ENCODE data around the gene MRPS25.

The MRPS25 gene

DNA sequence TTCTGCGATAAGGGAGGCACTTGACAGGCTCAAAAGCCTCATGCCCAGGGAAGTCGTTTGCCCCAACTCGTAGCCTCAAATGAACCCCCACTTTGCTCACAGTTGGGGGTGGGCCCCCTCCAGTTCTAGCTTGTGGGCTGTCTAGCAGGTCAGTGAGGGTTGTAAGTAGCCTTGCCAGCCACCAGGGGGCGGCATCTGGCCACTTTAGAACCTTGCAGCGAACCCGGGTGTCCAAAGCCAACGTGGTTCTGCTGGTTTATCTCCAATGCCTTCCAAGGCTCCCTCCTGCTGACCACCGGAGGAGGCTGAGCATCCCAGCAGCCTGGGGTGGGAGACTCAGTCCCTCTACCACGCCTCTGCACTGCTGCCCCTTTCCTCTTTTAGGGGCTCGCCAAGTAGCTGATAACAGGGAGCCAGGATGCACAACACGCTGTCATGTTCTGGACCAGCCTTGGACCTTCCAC lies 43.0 kb upstream of the MRPS25 start:
- CTCF ChIA-PET: interaction anchor here (0.6 to 1.4 kb wide), 10 partner anchors 9 to 297 kb away, joined by 3 to 6 read pairs (median 3); partner anchors contain the start of gene RBSN
- DNase-seq (ENCODE audit: extremely low spot score): peak; percentile 88
- POLR2A ChIA-PET: interaction anchor here (1.8 to 1.9 kb wide), 2 partner anchors 9 to 97 kb away, joined by 7 to 8 read pairs; partner anchors contain the start of genes CAPN7 and RBSN
- TF ChIP-seq SUZ12 (IDR thresholded peaks at IDR 0.05) (no peak), ARNT (IDR thresholded peaks at IDR 0.05) (no peak), FOXM1 (IDR thresholded peaks at IDR 0.05; ENCODE audit: borderline replicate concordance) (no peak), ELF4 (IDR thresholded peaks at IDR 0.05) (no peak), FOXK2 (IDR thresholded peaks at IDR 0.05) (no peak), FOXA1 (IDR thresholded peaks at IDR 0.05) (no peak), NFRKB (IDR thresholded peaks at IDR 0.05) (no peak), TARDBP (IDR thresholded peaks at IDR 0.05) (no peak)
- TF ChIP-seq, protein P1, sequence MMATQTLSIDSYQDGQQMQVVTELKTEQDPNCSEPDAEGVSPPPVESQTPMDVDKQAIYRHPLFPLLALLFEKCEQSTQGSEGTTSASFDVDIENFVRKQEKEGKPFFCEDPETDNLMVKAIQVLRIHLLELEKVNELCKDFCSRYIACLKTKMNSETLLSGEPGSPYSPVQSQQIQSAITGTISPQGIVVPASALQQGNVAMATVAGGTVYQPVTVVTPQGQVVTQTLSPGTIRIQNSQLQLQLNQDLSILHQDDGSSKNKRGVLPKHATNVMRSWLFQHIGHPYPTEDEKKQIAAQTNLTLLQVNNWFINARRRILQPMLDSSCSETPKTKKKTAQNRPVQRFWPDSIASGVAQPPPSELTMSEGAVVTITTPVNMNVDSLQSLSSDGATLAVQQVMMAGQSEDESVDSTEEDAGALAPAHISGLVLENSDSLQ (IDR thresholded peaks at IDR 0.05): no peak

DNA sequence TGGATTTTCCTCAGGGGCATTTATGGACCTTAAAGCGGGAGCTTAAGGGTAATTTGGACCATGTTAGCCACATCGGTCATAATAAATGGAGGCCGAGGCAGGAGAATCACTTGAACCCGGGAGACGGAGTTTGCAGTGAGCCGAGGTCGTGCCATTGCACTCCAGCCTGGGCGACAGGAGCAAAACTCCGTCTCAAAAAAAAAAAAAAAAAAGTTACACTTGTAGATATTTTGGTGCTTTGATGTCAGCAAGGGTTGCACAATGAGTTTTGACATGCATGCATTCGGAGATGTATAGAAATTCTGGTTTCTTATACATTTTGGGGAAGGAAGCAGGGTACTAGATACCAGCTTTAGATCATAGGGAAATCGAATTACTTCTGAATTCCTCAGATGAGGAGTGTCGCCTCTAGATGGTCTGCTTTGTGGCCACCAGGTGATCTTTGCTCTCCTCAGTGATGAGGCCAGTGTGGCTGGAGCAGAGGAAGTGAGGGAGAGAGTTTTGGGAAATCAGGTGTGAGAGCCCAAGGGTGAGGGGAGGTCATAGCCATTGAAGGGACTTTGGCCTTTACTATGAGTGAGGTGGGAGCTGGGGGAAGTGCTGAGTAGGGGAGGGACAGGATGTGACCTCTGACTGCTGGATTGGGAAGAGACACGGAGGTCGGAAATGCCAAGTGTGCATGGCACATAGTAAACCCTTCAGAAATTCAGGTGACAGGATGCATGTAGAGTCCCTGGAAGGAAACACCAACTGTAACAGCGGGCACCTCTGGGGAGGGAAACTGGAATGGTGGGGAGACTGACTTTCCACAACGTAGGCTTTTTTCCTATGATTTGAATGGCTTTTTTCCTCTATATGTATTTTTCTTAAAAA lies 42.2 kb upstream of the MRPS25 start:
- no peak for TF ChIP-seq FOXA1 (IDR thresholded peaks at IDR 0.05)
- no peak for TF ChIP-seq HDGF (IDR thresholded peaks at IDR 0.05; ENCODE audit: borderline replicate concordance)
- TF ChIP-seq SP1 (IDR thresholded peaks at IDR 0.05): no peak
- TF ChIP-seq TARDBP (IDR thresholded peaks at IDR 0.05): no peak
- no peak for TF ChIP-seq CTBP1 (IDR thresholded peaks at IDR 0.05; ENCODE audit: borderline replicate concordance)
- TF ChIP-seq FOXM1 (IDR thresholded peaks at IDR 0.05; ENCODE audit: borderline replicate concordance): no peak
- no peak for TF ChIP-seq BHLHE40 (IDR thresholded peaks at IDR 0.05; ENCODE audit: borderline replicate concordance)
- no peak for TF ChIP-seq L3MBTL2 (conservative IDR thresholded peaks at IDR 0.05)
- TF ChIP-seq NFRKB (IDR thresholded peaks at IDR 0.05): no peak
- no peak for TF ChIP-seq ARNT (IDR thresholded peaks at IDR 0.05)
- no peak for TF ChIP-seq SUZ12 (IDR thresholded peaks at IDR 0.05)
- TF ChIP-seq ELF4 (IDR thresholded peaks at IDR 0.05): no peak
- TF ChIP-seq FOXK2 (IDR thresholded peaks at IDR 0.05): no peak
- TF ChIP-seq LEF1 (IDR thresholded peaks at IDR 0.05; ENCODE audit: borderline replicate concordance): no peak
- CTCF ChIA-PET: interaction anchor here (0.6 to 1.4 kb wide), 7 partner anchors 11 to 462 kb away, joined by 3 to 8 read pairs (median 4); no protein-coding TSS in a partner anchor
- DNase-seq (ENCODE audit: extremely low spot score): no peak
- POLR2A ChIA-PET: interaction anchor here (1.8 to 1.9 kb wide), 2 partner anchors 8 to 98 kb away, joined by 7 to 8 read pairs; partner anchors contain the start of genes CAPN7 and RBSN

DNA sequence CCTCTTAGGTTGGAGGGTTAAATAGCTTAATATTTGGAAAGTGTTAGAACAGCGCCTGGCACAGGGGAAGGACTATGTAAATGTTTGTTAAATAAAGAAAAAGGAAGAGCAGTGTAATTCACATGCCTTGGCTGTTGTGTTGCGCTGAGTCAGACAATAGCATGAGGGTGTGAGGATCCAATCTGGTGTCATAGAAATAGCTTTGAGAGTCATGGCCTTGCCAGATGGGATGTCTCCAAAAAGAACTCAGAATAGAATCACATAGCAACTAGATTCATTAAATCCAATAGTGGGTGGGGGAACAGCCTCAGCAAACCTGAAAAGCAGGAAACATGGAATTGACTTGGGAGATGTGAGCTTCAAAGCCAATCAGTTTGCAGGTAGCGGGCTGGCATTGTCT lies 37.7 kb upstream of the MRPS25 start:
- DNase-seq (ENCODE audit: extremely low spot score): no peak
- ChIA-PET CTCF (no interaction called here), POLR2A (no interaction called here)
- TF ChIP-seq, protein P1 (IDR thresholded peaks at IDR 0.05): no peak
- TF ChIP-seq SP1 (IDR thresholded peaks at IDR 0.05) (no peak), SUZ12 (IDR thresholded peaks at IDR 0.05) (no peak), FOXK2 (IDR thresholded peaks at IDR 0.05) (no peak), TARDBP (IDR thresholded peaks at IDR 0.05) (no peak), ARNT (IDR thresholded peaks at IDR 0.05) (no peak), FOXA1 (IDR thresholded peaks at IDR 0.05) (no peak)

DNA sequence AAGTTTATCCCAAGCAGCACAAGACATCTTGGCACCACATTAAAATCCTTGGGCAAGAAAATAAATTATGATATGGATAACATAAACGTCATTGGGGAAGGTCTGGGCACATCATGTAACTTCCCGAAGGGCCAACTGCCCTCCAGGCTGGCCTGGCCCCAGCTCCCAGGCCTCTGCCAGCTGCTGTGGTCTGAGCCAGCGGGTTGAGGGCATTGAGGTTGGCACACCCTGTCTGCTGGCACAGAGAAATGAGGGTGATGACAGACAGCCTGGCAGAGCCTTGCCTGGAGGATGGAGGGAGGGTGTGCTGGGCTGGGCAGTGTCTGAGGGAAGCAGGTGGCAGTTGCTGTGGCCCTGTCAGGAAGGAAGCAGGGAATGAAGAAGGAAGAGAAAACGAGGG lies 37.1 kb upstream of the MRPS25 start:
- DNase-seq (ENCODE audit: extremely low spot score): no peak

DNA sequence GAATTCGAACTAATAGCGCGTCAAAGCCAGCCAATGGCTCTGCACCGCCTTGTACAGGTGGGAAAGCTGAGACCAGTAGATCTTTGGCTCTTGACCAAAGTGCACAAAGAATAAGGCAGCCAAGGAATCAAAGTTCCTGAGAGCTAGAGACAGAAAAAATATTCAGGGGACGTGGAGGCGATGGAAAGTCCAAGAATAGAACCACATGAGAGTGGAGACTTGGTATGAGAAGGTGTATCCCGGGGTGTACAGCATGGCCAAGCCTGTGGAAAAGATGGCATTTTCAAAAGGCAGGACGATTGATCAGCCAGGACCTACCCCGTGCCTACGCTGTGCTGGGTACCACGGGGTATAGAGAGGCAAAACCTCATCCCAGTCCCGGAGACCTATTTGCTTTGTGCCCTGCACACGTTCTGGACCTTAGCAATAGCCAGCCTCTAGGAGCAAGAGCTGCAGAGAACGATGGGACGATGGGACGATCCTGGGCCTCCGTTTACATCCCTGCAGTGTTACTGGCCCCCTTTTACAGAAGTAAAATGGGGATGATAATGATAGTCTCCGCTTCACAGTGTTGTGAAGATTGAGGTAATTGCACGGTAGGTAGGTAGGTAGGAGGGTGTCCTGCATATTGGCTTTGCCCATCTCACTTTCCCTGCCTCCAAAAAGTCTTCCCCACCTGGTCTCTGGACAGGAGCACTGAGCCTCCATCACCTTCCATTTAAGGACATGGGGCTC lies 34.4 kb upstream of the MRPS25 start:
- ChIA-PET CTCF (interaction anchor here (1.8 kb wide), 1 partner anchor 9 kb away, joined by 6 read pairs; no protein-coding TSS in a partner anchor), POLR2A (interaction anchor here (0.7 to 2.3 kb wide), 13 partner anchors 9 to 448 kb away, joined by 3 to 10 read pairs (median 3); partner anchors contain the start of genes CAPN7, CCDC174, MRPS25 and NR2C2)
- DNase-seq (ENCODE audit: extremely low spot score): no peak
- TF ChIP-seq, protein P1 (IDR thresholded peaks at IDR 0.05): no peak
- TF ChIP-seq TARDBP (IDR thresholded peaks at IDR 0.05) (no peak), ELF4 (IDR thresholded peaks at IDR 0.05) (no peak), L3MBTL2 (conservative IDR thresholded peaks at IDR 0.05) (peak; percentile 36; the same call in 1 of the 2 replicates), FOXA1 (IDR thresholded peaks at IDR 0.05) (no peak), SUZ12 (IDR thresholded peaks at IDR 0.05) (no peak), FOXK2 (IDR thresholded peaks at IDR 0.05) (no peak), BHLHE40 (IDR thresholded peaks at IDR 0.05; ENCODE audit: borderline replicate concordance) (no peak)

More for the DNA sequence above, 37.1 kb upstream of the MRPS25 start:
- CTCF ChIA-PET: no interaction called here
- TF ChIP-seq BHLHE40 (IDR thresholded peaks at IDR 0.05; ENCODE audit: borderline replicate concordance): no peak
- no peak for TF ChIP-seq FOXM1 (IDR thresholded peaks at IDR 0.05; ENCODE audit: borderline replicate concordance)
- TF ChIP-seq SP1 (IDR thresholded peaks at IDR 0.05): no peak
- TF ChIP-seq FOXA1 (IDR thresholded peaks at IDR 0.05): no peak
- no peak for TF ChIP-seq TARDBP (IDR thresholded peaks at IDR 0.05)
- TF ChIP-seq NFRKB (IDR thresholded peaks at IDR 0.05): no peak
- no peak for TF ChIP-seq CTBP1 (IDR thresholded peaks at IDR 0.05; ENCODE audit: borderline replicate concordance)
- no peak for TF ChIP-seq SUZ12 (IDR thresholded peaks at IDR 0.05)
- TF ChIP-seq, protein P1 (IDR thresholded peaks at IDR 0.05): no peak
- no peak for TF ChIP-seq ARNT (IDR thresholded peaks at IDR 0.05)
- no peak for TF ChIP-seq ELF4 (IDR thresholded peaks at IDR 0.05)
- TF ChIP-seq HDGF (IDR thresholded peaks at IDR 0.05; ENCODE audit: borderline replicate concordance): no peak
- TF ChIP-seq FOXK2 (IDR thresholded peaks at IDR 0.05): no peak
- no peak for TF ChIP-seq L3MBTL2 (conservative IDR thresholded peaks at IDR 0.05)
- no peak for TF ChIP-seq ZNF384 (IDR thresholded peaks at IDR 0.05)
- TF ChIP-seq LEF1 (IDR thresholded peaks at IDR 0.05; ENCODE audit: borderline replicate concordance): no peak
- POLR2A ChIA-PET: no interaction called here
